Measurements from ENCODE around the gene TCEAL4.

- TF ChIP-seq CTCF (conservative IDR thresholded peaks at IDR 0.05; ENCODE audit: low read length): no peak
- TF ChIP-seq EZH2phosphoT487 (IDR thresholded peaks at IDR 0.05; ENCODE audit: borderline replicate concordance): no peak
Observed at GRCh38 chrX:103631145-103631544, 45.8 kb downstream of the TCEAL4 start.

Measured in Loucy (cell line).